SK-N-DZ (cell line): Measurements from ENCODE around the gene RNASEH2C. TPM values are rescaled to one million over a fixed set of nuclear protein-coding genes. Genes with fewer than 3 reads are reported as not detected.
"Not testable (repeated sequence)": the region's sequence is repeated elsewhere in the genome, so short reads cannot be mapped to it uniquely, and the experiment has no call there.

Experiments
- DNase-seq: peaks from one replicate; pipeline ENCODE4 v3.0.0-alpha.2; 2015; ENCODE audit warnings: low spot score
- polyA plus RNA-seq, 2 experiments: library from polyadenylated mRNA; depleted of rRNA; stranded (reverse); fragments of >200 nt; gene quantifications; 2 replicates each; pipeline ENCODE4 v1.2.3, GENCODE V29; 2014

Gene RNASEH2C
- polyA plus RNA-seq (2014; cell fraction: cytosol; rRNA removed) = 99.5 and 113 TPM in 2 replicates
- 230 and 265 TPM in 2 replicates for polyA plus RNA-seq (2014; cell fraction: nucleus; rRNA removed)

GRCh38 chr11:65720211-65720934, at the start of gene RNASEH2C:
Gene RNASEH2C, minus strand, starts transcription at chr11:65720798. Its CDS starts 40 bp downstream, at chr11:65720758.
- peak; percentile 88 for DNase-seq

- DNase-seq = not testable (repeated sequence)
Measured at GRCh38 chr11:65767806-65768205, 47.2 kb upstream of the RNASEH2C start.

- DNase-seq = no peak
Measured at GRCh38 chr11:65767406-65767805, 46.8 kb upstream of the RNASEH2C start.

GRCh38 chr11:65766535-65766934, 45.9 kb upstream of the RNASEH2C start:
- DNase-seq = no peak

GRCh38 chr11:65764434-65764833, 43.8 kb upstream of the RNASEH2C start:
- DNase-seq = no peak

- not testable (repeated sequence) for DNase-seq
Measured at GRCh38 chr11:65762816-65763215, 42.2 kb upstream of the RNASEH2C start.

GRCh38 chr11:65762169-65762568, 41.6 kb upstream of the RNASEH2C start:
- DNase-seq = not testable (repeated sequence)

GRCh38 chr11:65745049-65745448, 24.5 kb upstream of the RNASEH2C start:
- no peak for DNase-seq

GRCh38 chr11:65744699-65745042, 24.1 kb upstream of the RNASEH2C start:
- DNase-seq = no peak

GRCh38 chr11:65744026-65744698, 23.6 kb upstream of the RNASEH2C start:
- peak; percentile 63 for DNase-seq

GRCh38 chr11:65743681-65744025, 23.1 kb upstream of the RNASEH2C start:
- no peak for DNase-seq

- no peak for DNase-seq
Measured at GRCh38 chr11:65742353-65742752, 21.8 kb upstream of the RNASEH2C start.

- no peak for DNase-seq
Measured at GRCh38 chr11:65741185-65741584, 20.6 kb upstream of the RNASEH2C start.

GRCh38 chr11:65739022-65739421, 18.4 kb upstream of the RNASEH2C start:
- no peak for DNase-seq

GRCh38 chr11:65736810-65737209, 16.2 kb upstream of the RNASEH2C start:
- no peak for DNase-seq

GRCh38 chr11:65735111-65735510, 14.5 kb upstream of the RNASEH2C start:
- DNase-seq = not testable (repeated sequence)

- no peak for DNase-seq
Measured at GRCh38 chr11:65730461-65730860, 9.9 kb upstream of the RNASEH2C start.

GRCh38 chr11:65727865-65728264, 7.3 kb upstream of the RNASEH2C start:
- no peak for DNase-seq

GRCh38 chr11:65726660-65727059, 6.1 kb upstream of the RNASEH2C start:
- no peak for DNase-seq

GRCh38 chr11:65722261-65722660, 1.7 kb upstream of the RNASEH2C start:
- DNase-seq = no peak

- DNase-seq = peak; percentile 29
Measured at GRCh38 chr11:65719871-65720210, 757 bp downstream of the RNASEH2C start.

GRCh38 chr11:65718964-65719492, 1.6 kb downstream of the RNASEH2C start:
- no peak for DNase-seq

- DNase-seq = no peak
Measured at GRCh38 chr11:65718531-65718930, 2.1 kb downstream of the RNASEH2C start.
